T-helper 2 cell (primary cell): Measurements from ENCODE around the gene RELN.

Source experiments
- DNase-seq, 5 experiments: peaks; one replicate each; pipeline versions ENCODE4 v3.0.0 to v3.0.0-alpha.2; 2012 to 2022

RELN gene

GRCh38 chr7:103679151-103680132, 310.0 kb downstream of the RELN start:
- no peak for DNase-seq

GRCh38 chr7:103668279-103668941, 321.0 kb downstream of the RELN start:
- DNase-seq: no peak

- no peak for DNase-seq
These were observed 323.1 kb downstream of the RELN start for GRCh38 chr7:103666326-103666725.

GRCh38 chr7:103664577-103664976, 324.9 kb downstream of the RELN start:
- no peak for DNase-seq

GRCh38 chr7:103660455-103661371, 328.7 kb downstream of the RELN start:
- no peak for DNase-seq

- no peak for DNase-seq
These were observed 331.1 kb downstream of the RELN start for GRCh38 chr7:103658055-103659005.

GRCh38 chr7:103657474-103657894, 332.0 kb downstream of the RELN start:
- DNase-seq: no peak

- no peak for DNase-seq
These were observed 333.2 kb downstream of the RELN start for GRCh38 chr7:103656221-103656620.

GRCh38 chr7:103651593-103652377, 337.7 kb downstream of the RELN start:
- no peak for DNase-seq

- DNase-seq: no peak
These were observed 340.4 kb downstream of the RELN start for GRCh38 chr7:103649052-103649451.

- DNase-seq: no peak
These were observed 341.3 kb downstream of the RELN start for GRCh38 chr7:103648135-103648534.

- DNase-seq: no peak
These were observed 345.1 kb downstream of the RELN start for GRCh38 chr7:103644319-103644718.

- DNase-seq: no peak
These were observed 349.3 kb downstream of the RELN start for GRCh38 chr7:103640031-103640779.

GRCh38 chr7:103637726-103638125, 351.7 kb downstream of the RELN start:
- no peak for DNase-seq

GRCh38 chr7:103637094-103637493, 352.4 kb downstream of the RELN start:
- no peak for DNase-seq

GRCh38 chr7:103636153-103636552, 353.3 kb downstream of the RELN start:
- DNase-seq: no peak

- no peak for DNase-seq
These were observed 356.5 kb downstream of the RELN start for GRCh38 chr7:103632972-103633371.

- DNase-seq: no peak
These were observed 357.3 kb downstream of the RELN start for GRCh38 chr7:103632005-103632639.

- no peak for DNase-seq
These were observed 359.1 kb downstream of the RELN start for GRCh38 chr7:103630318-103630717.
